NCI-H2107 (cell line): Measurements from ENCODE around the gene AR.

Experiments used
- DNase-seq: peaks from one replicate; lab custom pipeline; 2025; lab: John Stamatoyannopoulos, UW

The AR gene

GRCh38 chrX:67543818-67544217, at the start of gene AR:
Gene AR, plus strand, starts transcription at chrX:67544021. Its CDS starts 1,126 bp downstream, at chrX:67545147.
- DNase-seq, result no peak

DNA sequence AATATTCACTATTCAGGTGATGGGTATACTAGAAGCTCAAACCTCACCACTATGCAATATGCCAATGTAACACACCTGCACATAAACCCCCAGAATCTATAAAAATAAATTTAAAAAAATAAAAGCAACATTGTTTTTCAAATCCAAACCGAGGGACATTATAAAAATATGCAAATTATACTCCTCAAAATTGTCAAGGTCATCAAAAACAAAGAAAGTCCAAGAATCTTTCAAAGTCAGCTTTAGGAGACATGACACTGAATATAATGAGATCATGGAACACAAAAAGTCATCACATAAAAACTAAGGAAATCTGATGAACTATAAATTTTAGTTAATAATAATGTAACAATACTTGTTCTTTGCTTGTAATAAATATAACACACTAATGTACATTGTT, 43.2 kb upstream of the AR start:
- no peak for DNase-seq

DNA sequence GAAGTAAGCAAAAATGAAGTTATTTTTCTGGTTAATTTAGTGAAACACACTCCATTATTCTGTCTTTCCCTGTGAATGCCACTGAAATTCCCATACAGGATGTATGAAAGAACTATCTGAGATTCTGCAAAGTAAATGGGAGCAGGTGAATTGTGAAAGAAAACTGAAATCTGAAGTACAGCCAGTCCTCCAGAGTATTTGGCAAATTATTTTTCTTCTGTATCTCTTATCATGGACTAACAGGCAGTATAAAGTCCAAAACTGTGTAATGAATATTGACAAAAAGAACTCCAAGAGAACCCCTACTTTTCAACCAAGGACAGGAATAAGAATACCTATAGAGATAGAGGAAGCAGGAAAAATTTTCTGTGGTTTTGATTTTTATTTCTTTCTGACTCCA, 40.8 kb upstream of the AR start:
- no peak for DNase-seq

DNA sequence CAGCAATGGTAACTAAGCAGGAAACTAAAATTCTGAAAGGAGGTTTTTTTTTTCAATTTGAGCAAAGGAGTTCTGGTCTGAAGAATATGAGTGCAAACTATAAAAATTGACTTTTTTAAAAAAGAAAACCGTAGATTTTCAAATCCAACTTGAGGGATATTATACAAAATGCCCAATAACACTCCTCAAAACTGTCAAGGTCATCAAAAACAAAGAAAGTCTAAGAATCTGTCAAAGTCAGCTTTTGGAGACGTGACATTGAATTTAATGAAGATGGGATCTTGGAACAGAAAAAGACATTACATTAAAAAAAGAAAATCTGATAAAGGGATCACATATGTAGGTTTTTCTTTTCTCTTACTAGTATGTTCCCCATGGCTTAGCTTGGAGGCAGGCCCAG, 40.4 kb upstream of the AR start:
- DNase-seq, result no peak

DNA sequence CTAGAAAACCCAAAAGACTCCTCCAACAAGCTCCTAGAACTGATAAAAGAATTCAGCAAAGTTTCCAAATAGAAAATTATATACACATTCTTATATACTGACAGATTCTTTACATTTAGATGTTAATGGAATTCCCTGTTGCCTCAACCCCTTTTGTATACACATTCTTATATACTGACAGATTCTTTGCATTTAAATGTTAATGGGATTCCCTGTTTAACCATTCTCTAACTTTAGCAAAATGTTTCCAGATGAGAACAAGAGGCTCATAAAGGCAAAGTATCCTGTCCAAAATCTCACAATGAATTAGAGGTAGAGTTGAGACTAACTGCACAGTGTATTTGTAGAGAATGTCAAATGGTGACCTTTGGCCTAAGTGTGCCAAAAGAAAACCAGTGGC, 23.1 kb upstream of the AR start:
- DNase-seq, result no peak

DNA sequence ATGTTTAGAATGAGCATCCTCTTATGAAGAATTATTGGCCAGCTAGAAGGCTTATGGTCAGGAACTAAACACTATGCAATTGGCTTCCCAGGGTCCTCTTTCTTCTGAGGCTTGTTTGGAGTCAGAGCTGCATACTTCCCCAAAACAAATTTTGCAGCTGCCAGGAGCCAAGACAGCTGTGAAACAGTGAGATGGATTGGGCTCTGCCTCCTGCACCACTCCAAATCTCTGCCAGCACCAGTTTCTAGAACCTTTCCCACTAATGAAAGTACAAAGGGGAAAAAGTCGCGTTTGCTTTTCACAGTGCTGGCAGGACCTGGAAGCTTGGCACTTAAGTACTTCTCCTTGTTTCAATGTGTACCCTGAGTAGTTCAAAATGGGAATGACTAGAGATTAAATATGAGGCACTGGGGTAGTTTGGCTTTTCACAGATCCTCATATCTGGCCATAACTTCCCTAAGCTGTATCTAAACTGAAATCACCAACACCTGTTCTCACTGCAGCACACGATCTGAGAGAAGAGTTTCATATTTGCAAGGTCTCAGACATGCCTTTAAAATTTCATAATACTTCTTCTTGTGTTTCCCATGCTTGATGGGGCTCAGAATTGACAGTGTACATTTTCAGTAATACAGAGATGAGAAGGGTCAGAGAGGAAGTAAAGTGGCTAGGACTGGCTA, 20.7 kb upstream of the AR start:
- DNase-seq, result no peak

GRCh38 chrX:67523932-67524331, 19.9 kb upstream of the AR start:
- no peak for DNase-seq

DNA sequence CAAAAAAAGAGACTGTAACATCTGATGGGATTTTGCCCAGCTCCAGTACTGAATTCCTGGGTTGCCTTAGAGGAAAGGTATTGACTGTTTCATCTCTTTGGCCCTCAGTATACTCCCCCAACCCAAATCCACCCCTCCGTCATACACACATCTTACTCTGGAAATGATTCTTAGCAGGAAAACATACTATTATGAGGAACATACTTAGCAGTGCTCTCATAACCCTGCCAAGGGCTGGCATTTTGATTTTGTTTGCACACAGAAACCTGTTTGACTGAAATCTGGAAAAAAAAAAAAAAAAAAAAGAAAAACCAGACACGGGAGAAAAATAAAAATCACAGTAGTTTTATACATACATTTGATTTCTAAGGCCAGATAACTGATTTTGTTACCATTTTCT, 19.4 kb upstream of the AR start:
- no peak for DNase-seq

GRCh38 chrX:67524950-67525691, 18.7 kb upstream of the AR start:
- DNase-seq, result no peak

DNA sequence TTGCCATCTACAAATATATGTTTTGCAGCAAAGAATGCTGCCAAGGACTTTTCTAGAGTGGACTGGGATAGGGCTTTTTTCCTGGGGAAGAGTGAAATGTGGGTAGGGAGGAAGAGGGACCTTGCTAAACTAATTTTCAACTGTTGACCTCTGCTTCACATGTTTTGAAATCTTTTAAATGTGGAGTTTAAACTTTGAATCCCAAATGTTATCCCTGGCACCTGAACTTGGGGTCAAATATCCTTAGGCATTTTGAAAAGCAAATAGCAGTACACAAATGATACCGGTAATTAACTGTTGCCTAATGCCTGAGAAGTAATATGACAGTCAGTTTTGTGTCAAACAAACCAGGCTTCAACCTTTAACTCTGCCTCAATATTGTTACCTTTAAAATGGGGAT, 7.3 kb upstream of the AR start:
- no peak for DNase-seq

- DNase-seq, result no peak
Measured at GRCh38 chrX:67538383-67538782, 5.4 kb upstream of the AR start.

DNA sequence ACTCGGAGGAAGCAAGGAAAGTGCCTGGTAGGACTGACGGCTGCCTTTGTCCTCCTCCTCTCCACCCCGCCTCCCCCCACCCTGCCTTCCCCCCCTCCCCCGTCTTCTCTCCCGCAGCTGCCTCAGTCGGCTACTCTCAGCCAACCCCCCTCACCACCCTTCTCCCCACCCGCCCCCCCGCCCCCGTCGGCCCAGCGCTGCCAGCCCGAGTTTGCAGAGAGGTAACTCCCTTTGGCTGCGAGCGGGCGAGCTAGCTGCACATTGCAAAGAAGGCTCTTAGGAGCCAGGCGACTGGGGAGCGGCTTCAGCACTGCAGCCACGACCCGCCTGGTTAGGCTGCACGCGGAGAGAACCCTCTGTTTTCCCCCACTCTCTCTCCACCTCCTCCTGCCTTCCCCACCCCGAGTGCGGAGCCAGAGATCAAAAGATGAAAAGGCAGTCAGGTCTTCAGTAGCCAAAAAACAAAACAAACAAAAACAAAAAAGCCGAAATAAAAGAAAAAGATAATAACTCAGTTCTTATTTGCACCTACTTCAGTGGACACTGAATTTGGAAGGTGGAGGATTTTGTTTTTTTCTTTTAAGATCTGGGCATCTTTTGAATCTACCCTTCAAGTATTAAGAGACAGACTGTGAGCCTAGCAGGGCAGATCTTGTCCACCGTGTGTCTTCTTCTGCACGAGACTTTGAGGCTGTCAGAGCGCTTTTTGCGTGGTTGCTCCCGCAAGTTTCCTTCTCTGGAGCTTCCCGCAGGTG, 637 bp downstream of the AR start:
- DNase-seq, result no peak

DNA sequence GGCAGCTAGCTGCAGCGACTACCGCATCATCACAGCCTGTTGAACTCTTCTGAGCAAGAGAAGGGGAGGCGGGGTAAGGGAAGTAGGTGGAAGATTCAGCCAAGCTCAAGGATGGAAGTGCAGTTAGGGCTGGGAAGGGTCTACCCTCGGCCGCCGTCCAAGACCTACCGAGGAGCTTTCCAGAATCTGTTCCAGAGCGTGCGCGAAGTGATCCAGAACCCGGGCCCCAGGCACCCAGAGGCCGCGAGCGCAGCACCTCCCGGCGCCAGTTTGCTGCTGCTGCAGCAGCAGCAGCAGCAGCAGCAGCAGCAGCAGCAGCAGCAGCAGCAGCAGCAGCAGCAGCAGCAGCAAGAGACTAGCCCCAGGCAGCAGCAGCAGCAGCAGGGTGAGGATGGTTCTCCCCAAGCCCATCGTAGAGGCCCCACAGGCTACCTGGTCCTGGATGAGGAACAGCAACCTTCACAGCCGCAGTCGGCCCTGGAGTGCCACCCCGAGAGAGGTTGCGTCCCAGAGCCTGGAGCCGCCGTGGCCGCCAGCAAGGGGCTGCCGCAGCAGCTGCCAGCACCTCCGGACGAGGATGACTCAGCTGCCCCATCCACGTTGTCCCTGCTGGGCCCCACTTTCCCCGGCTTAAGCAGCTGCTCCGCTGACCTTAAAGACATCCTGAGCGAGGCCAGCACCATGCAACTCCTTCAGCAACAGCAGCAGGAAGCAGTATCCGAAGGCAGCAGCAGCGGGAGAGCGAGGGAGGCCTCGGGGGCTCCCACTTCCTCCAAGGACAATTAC, 1.4 kb downstream of the AR start:
- DNase-seq, result no peak

DNA sequence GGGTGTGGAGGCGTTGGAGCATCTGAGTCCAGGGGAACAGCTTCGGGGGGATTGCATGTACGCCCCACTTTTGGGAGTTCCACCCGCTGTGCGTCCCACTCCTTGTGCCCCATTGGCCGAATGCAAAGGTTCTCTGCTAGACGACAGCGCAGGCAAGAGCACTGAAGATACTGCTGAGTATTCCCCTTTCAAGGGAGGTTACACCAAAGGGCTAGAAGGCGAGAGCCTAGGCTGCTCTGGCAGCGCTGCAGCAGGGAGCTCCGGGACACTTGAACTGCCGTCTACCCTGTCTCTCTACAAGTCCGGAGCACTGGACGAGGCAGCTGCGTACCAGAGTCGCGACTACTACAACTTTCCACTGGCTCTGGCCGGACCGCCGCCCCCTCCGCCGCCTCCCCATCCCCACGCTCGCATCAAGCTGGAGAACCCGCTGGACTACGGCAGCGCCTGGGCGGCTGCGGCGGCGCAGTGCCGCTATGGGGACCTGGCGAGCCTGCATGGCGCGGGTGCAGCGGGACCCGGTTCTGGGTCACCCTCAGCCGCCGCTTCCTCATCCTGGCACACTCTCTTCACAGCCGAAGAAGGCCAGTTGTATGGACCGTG, 2.2 kb downstream of the AR start:
- DNase-seq, result no peak

DNA sequence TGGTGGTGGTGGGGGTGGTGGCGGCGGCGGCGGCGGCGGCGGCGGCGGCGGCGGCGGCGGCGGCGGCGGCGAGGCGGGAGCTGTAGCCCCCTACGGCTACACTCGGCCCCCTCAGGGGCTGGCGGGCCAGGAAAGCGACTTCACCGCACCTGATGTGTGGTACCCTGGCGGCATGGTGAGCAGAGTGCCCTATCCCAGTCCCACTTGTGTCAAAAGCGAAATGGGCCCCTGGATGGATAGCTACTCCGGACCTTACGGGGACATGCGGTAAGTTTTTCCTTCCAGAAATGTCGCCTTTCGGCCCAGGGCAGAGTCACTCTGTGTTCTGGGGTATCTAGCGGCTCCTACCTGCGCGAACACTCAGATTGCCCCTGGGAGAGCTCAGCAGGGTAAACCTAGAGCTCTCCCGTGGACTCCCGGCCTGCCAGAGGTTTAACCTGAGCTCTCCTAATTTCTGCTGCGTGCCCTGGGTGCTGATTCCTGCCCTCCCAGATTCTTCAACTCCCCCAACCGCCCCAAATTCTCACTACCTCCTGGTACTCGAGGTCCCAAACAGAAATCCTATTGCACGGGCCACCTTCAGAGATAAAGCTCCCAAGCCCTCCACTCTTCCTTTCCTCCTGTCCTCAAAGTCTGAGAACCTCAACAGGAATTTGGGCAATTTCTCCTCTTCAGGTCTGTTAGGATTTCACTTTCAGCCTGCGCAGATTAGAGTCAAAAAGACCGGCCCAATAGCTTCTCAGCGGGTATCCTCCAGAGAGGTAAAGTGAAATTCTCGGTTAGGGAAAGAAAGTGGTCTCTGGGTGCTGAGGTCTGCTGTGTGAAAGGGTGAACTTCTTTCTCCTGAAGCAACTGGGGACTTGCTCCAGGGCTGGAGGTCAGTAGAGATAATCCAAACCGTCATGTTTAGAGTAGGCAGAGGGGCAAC, 2.9 kb downstream of the AR start:
- no peak for DNase-seq

- DNase-seq, result peak; percentile 12
Measured at GRCh38 chrX:67555578-67556203, 11.9 kb downstream of the AR start.

DNA sequence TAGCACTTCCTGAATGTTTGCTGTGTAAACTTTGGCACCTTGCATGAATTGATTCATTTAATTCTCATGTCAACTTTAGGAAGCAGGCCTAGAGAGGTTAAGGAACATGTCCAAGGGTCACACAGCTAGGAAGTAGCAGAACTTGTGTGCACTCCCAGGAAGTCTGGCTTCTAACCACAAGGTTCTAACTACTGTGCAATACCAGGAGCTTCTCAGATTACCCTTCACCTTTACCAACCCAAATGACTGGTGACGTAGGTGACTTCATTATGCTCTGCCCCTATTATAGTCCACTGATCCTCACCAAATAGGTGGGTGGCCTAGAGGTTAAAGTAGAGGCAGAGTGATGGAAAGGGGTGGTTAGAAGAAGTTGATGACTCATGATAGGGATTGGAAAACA, 14.4 kb downstream of the AR start:
- DNase-seq, result no peak

DNA sequence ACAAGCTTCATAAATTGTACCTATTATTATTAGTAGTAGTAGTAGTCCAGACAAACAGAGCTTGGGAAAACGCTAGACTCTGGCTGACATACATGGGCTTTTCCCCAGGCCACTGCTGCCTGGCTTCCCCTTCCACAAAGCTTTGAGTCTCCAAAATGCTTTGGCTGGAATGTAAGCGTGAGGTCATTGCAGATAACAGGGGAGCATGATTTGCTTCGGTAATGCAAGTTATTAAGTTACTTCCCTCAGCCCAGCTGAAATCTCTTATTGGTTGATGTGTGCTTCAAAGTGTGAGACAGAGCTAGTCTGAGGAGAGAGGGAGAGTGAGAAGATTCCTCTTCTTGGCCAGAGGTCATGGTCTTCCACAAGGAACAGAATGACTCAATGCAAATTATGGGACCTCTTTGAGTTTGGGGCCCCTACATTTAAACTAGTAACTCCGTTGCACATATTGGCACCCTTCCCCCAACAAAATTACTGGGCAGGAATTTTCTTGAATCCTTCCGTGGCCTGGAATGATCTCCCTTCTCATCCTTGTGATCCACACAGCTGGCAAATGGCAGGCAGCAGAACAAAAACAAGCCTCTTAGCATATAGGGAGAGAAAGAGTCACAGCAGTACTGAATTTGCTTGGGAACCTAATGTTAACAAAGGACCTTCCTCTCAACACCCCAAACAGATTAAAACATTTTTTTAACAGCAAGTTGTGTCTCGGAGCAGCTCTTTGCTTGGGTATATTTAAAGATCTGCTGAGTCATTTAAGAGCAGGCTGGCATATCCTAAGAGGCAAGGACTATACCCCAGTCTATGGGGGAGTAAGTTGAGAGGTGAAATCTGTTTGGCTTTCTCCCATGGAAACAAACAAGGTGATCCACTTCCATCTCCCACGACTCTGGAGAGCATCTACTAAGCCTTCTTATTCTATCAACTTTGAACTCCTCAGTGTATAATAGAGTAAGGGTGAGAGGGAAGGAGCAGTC, 19.9 kb downstream of the AR start:
- DNase-seq, result no peak

GRCh38 chrX:67564475-67564874, 20.7 kb downstream of the AR start:
- no peak for DNase-seq
